Smooth muscle cell of the brain vasculature (primary cell): ENCODE measurements around the gene GPC3.

Experiments
- DNase-seq: peaks from one replicate; pipeline ENCODE4 v3.0.0-alpha.2; 2012; ENCODE audit warnings: low read depth, low spot score

Gene GPC3

GRCh38 chrX:133926809-133927208 lies 58.6 kb downstream of the GPC3 start:
- no peak for DNase-seq

- no peak for DNase-seq
These were observed 59.3 kb downstream of the GPC3 start for GRCh38 chrX:133926099-133926498.

- DNase-seq, result no peak
These were observed 60.8 kb downstream of the GPC3 start for GRCh38 chrX:133924548-133924947.

- DNase-seq, result no peak
These were observed 61.8 kb downstream of the GPC3 start for GRCh38 chrX:133923548-133923947.

GRCh38 chrX:133923113-133923512 lies 62.3 kb downstream of the GPC3 start:
- DNase-seq, result no peak

GRCh38 chrX:133922390-133922771 lies 63.0 kb downstream of the GPC3 start:
- no peak for DNase-seq

GRCh38 chrX:133921764-133922389 lies 63.5 kb downstream of the GPC3 start:
- DNase-seq, result no peak

- DNase-seq, result no peak
These were observed 64.3 kb downstream of the GPC3 start for GRCh38 chrX:133921086-133921485.

GRCh38 chrX:133918361-133918771 lies 67.0 kb downstream of the GPC3 start:
- DNase-seq, result no peak

GRCh38 chrX:133916984-133917722 lies 68.2 kb downstream of the GPC3 start:
- DNase-seq, result no peak

- no peak for DNase-seq
These were observed 71.6 kb downstream of the GPC3 start for GRCh38 chrX:133913658-133914388.

- DNase-seq, result no peak
These were observed 72.4 kb downstream of the GPC3 start for GRCh38 chrX:133913009-133913408.

GRCh38 chrX:133911825-133912495 lies 73.4 kb downstream of the GPC3 start:
- DNase-seq, result no peak

GRCh38 chrX:133910539-133910938 lies 74.9 kb downstream of the GPC3 start:
- no peak for DNase-seq

GRCh38 chrX:133909888-133910287 lies 75.5 kb downstream of the GPC3 start:
- DNase-seq, result no peak

- DNase-seq, result no peak
These were observed 77.0 kb downstream of the GPC3 start for GRCh38 chrX:133908223-133908955.

GRCh38 chrX:133907606-133908005 lies 77.8 kb downstream of the GPC3 start:
- no peak for DNase-seq

GRCh38 chrX:133905305-133905704 lies 80.1 kb downstream of the GPC3 start:
- no peak for DNase-seq

GRCh38 chrX:133897593-133898163 lies 87.7 kb downstream of the GPC3 start:
- DNase-seq, result no peak

GRCh38 chrX:133892337-133892736 lies 93.1 kb downstream of the GPC3 start:
- DNase-seq, result no peak

- no peak for DNase-seq
These were observed 96.4 kb downstream of the GPC3 start for GRCh38 chrX:133888984-133889383.
